ENCODE results near the gene EFNA3. TPM values are rescaled to one million over a fixed set of nuclear protein-coding genes. Genes with fewer than 3 reads are reported as not detected.

Gene EFNA3
- total RNA-seq, 2 donors from 2014 or later, result 1.1 to 1.4 TPM

- DNase-seq, result no peak
- ATAC-seq, result no peak
- intact Hi-C loops (cut with DNase I), result no loop called here
Measured at GRCh38 chr1:155136748-155137147, 58.1 kb downstream of the EFNA3 start.

Other genes starting within 250 kb of the EFNA3 start
- gene KCNN3, start 208.6 kb upstream of the EFNA3 start, total RNA-seq, result 1 to 10 TPM; 3.2 to 4.6 TPM
- 10 to 100 TPM; 55.9 to 63.7 TPM for gene PMVK, start 142.1 kb upstream of the EFNA3 start, total RNA-seq
- gene PBXIP1, start 122.7 kb upstream of the EFNA3 start, total RNA-seq, result 10 to 100 TPM; 58.8 to 69.7 TPM
- 10 to 100 TPM; 15.3 to 15.8 TPM for gene PYGO2, start 117.1 kb upstream of the EFNA3 start, total RNA-seq
- 100 to 1,000 TPM in 1 of 2 donors, 10 to 100 TPM in 1; 88.7 to 102 TPM for gene SHC1, start 108.1 kb upstream of the EFNA3 start, total RNA-seq
- 10 to 100 TPM; 26.9 to 33.8 TPM for gene CKS1B, start 104.2 kb upstream of the EFNA3 start, total RNA-seq
- 10 to 100 TPM; 25.9 to 30.8 TPM for gene FLAD1, start 95.5 kb upstream of the EFNA3 start, total RNA-seq
- gene LENEP, start 85.3 kb upstream of the EFNA3 start, total RNA-seq, result not detected
- gene ZBTB7B, start 76.0 kb upstream of the EFNA3 start, total RNA-seq, result 10 to 100 TPM; 49.6 to 52.6 TPM
- under 1 TPM in 1 of 2 donors, not detected in 1; 0.59 TPM for gene DCST2, start 45.1 kb upstream of the EFNA3 start, total RNA-seq
- gene DCST1, start 45.0 kb upstream of the EFNA3 start, total RNA-seq, result not detected
- gene ADAM15, start 27.5 kb upstream of the EFNA3 start, total RNA-seq, result 100 to 1,000 TPM; 108 to 142 TPM
- gene EFNA4, start 15.1 kb upstream of the EFNA3 start, total RNA-seq, result 1 to 10 TPM; 2.5 to 2.7 TPM
- 10 to 100 TPM; 33.3 to 39.1 TPM for gene EFNA1, start 49.0 kb downstream of the EFNA3 start, total RNA-seq
- 10 to 100 TPM; 12.2 to 13.0 TPM for gene SLC50A1, start 57.0 kb downstream of the EFNA3 start, total RNA-seq
- 10 to 100 TPM; 65.8 to 78.6 TPM for gene DPM3, start 61.7 kb downstream of the EFNA3 start, total RNA-seq
- gene KRTCAP2, start 94.5 kb downstream of the EFNA3 start, total RNA-seq, result 100 to 1,000 TPM; 143 to 156 TPM
- under 1 TPM; 0.15 to 0.21 TPM for gene TRIM46, start 95.0 kb downstream of the EFNA3 start, total RNA-seq
- gene THBS3, start 129.1 kb downstream of the EFNA3 start, total RNA-seq, result 10 to 100 TPM; 17.9 to 18.6 TPM
- gene MTX1, start 129.9 kb downstream of the EFNA3 start, total RNA-seq, result 10 to 100 TPM; 19.7 to 25.5 TPM
- 10 to 100 TPM; 16.1 to 18.7 TPM for gene ENTREP3, start 176.6 kb downstream of the EFNA3 start, total RNA-seq
- gene SCAMP3, start 183.5 kb downstream of the EFNA3 start, total RNA-seq, result 10 to 100 TPM; 53.6 to 66.4 TPM
- 10 to 100 TPM; 19.7 to 23.8 TPM for gene CLK2, start 194.7 kb downstream of the EFNA3 start, total RNA-seq
- 1 to 10 TPM in 1 of 2 donors, under 1 TPM in 1; 0.76 to 1.6 TPM for gene HCN3, start 198.6 kb downstream of the EFNA3 start, total RNA-seq
- not detected for gene PKLR, start 222.6 kb downstream of the EFNA3 start, total RNA-seq
- 100 to 1,000 TPM in 1 of 2 donors, 10 to 100 TPM in 1; 92.9 to 128 TPM for gene FDPS, start 230.0 kb downstream of the EFNA3 start, total RNA-seq
- gene RUSC1, start 242.1 kb downstream of the EFNA3 start, total RNA-seq, result 10 to 100 TPM; 18.7 to 25.3 TPM

All from left cardiac atrium (tissue), 4 donors.